Erythroblast (primary cell): ENCODE results near the gene CYBC1.

Experiments
- GATA1 ChIP-seq: IDR thresholded peaks from 2 replicates; pipeline ENCODE4 v1.6.1; 2011; ENCODE audit warnings: low read depth, mild to moderate bottlenecking, control low read depth, low read length, moderate library complexity
- POLR2A ChIP-seq: IDR thresholded peaks from 2 replicates; pipeline ENCODE4 v1.6.1; 2011; ENCODE audit warnings: mild to moderate bottlenecking, low read length

GRCh38 chr17:82435103-82435502 lies 15.4 kb downstream of the CYBC1 start:
- TF ChIP-seq GATA1 (no peak), POLR2A (no peak)
